Effector memory CD8-positive, alpha-beta T cell (primary cell): Measurements from ENCODE around the gene TRPV6.

Source experiments
- ATAC-seq: fragments of 150-1000 bp; cut with Tn5 transposase; replicated peaks from 2 replicates; pipeline ENCODE4 v1.10.0; 2021; ENCODE audit warnings: mild to moderate bottlenecking, moderate library complexity
- DNase-seq, 3 experiments: peaks; one replicate each; pipeline ENCODE4 v3.0.0; 2021
- H3K27ac Mint-ChIP-seq, 2 donors: one replicate each; pipeline ENCODE4 v1.8.0; 2022; ENCODE audit warnings: mild to moderate bottlenecking in 2 of 2, mixed read lengths in 2 of 2, moderate library complexity in 2 of 2
- H3K27me3 Mint-ChIP-seq, 2 donors: one replicate each; pipeline ENCODE4 v1.8.0; 2022; ENCODE audit warnings: mixed read lengths in 2 of 2
- H3K36me3 Mint-ChIP-seq: one replicate; pipeline ENCODE4 v1.8.0; 2022; ENCODE audit warnings: mild to moderate bottlenecking, moderate library complexity, mixed read lengths; ENCODE audit not compliant: insufficient read depth
- H3K4me1 Mint-ChIP-seq, 2 donors: one replicate each; pipeline ENCODE4 v1.8.0; 2022; ENCODE audit warnings: low read depth in 2 of 2, mixed read lengths in 2 of 2
- H3K4me3 Mint-ChIP-seq, 2 donors: one replicate each; pipeline ENCODE4 v1.8.0; 2022; ENCODE audit warnings: mild to moderate bottlenecking in 2 of 2, mixed read lengths in 2 of 2, moderate library complexity in 2 of 2
- H3K9me3 Mint-ChIP-seq, 2 donors: one replicate each; pipeline ENCODE4 v1.8.0; 2022; ENCODE audit warnings: mixed read lengths in 2 of 2
- total RNA-seq, 9 experiments: gene quantifications; one replicate each; lab custom pipeline; 2026; lab: John Stamatoyannopoulos, UW

TRPV6 gene
- total RNA-seq, result 0 to 0.24 (median 0) reads per million in 9 experiments

GRCh38 chr7:142885311-142886230, at the start of gene TRPV6:
TSS of gene TRPV6 (minus strand) at chr7:142885745.
- H3K4me1 Mint-ChIP-seq, result peaks cover 0 to 3% of the 10 kb centered on the region in 2 donors
- DNase-seq, result no peak
- H3K36me3 Mint-ChIP-seq, result no peaks in the 10 kb centered on the region
- peaks cover 39 to 40% of the 10 kb centered on the region in 2 donors for H3K27me3 Mint-ChIP-seq
- no peak within 1 kb of the TSS for H3K27ac Mint-ChIP-seq
- no peak within 1 kb of the TSS for H3K4me3 Mint-ChIP-seq
- H3K9me3 Mint-ChIP-seq, result no peaks in the 10 kb centered on the region
- ATAC-seq, result no peak

- Mint-ChIP-seq H3K36me3 (no peaks in the 10 kb centered on the region), H3K4me3 (no peak overlapping the region), H3K27me3 (peaks cover 29 to 40% of the 10 kb centered on the region in 2 donors), H3K27ac (no peak overlapping the region), H3K9me3 (no peaks in the 10 kb centered on the region), H3K4me1 (peaks cover 0 to 3% of the 10 kb centered on the region in 2 donors)
- ATAC-seq (no peak), DNase-seq (no peak)
Observed at GRCh38 chr7:142934056-142934455, 48.5 kb upstream of the TRPV6 start.

GRCh38 chr7:142933624-142934023, 48.1 kb upstream of the TRPV6 start, which contains the start of gene TRPV5:
TSS of gene TRPV5 (minus strand) at chr7:142933746. CDS start at chr7:142933459, 287 bp downstream.
- H3K4me3 Mint-ChIP-seq, result no peak within 1 kb of the TSS
- DNase-seq (no peak), ATAC-seq (no peak)
- H3K36me3 Mint-ChIP-seq, result no peaks in the 10 kb centered on the region
- H3K27me3 Mint-ChIP-seq, result peaks cover 29 to 41% of the 10 kb centered on the region in 2 donors
- peaks cover 0 to 3% of the 10 kb centered on the region in 2 donors for H3K4me1 Mint-ChIP-seq
- no peak within 1 kb of the TSS for H3K27ac Mint-ChIP-seq
- no peaks in the 10 kb centered on the region for H3K9me3 Mint-ChIP-seq

- Mint-ChIP-seq H3K27ac (no peak overlapping the region), H3K27me3 (peaks cover 29 to 47% of the 10 kb centered on the region in 2 donors), H3K9me3 (no peaks in the 10 kb centered on the region), H3K4me3 (no peak overlapping the region), H3K4me1 (peaks cover 0 to 3% of the 10 kb centered on the region in 2 donors), H3K36me3 (no peaks in the 10 kb centered on the region)
- no peak for DNase-seq
- no peak for ATAC-seq
Observed at GRCh38 chr7:142933092-142933475, 47.5 kb upstream of the TRPV6 start.

GRCh38 chr7:142932386-142933091, 47.0 kb upstream of the TRPV6 start:
- no peak for ATAC-seq
- no peak for DNase-seq
- Mint-ChIP-seq H3K27ac (no peak overlapping the region), H3K4me3 (no peak overlapping the region), H3K27me3 (peaks cover 29 to 52% of the 10 kb centered on the region in 2 donors), H3K4me1 (peaks cover 0 to 3% of the 10 kb centered on the region in 2 donors), H3K36me3 (no peaks in the 10 kb centered on the region), H3K9me3 (no peaks in the 10 kb centered on the region)

- Mint-ChIP-seq H3K27ac (no peak overlapping the region), H3K4me1 (peaks cover 0 to 5% of the 10 kb centered on the region in 2 donors), H3K4me3 (no peak overlapping the region), H3K9me3 (no peaks in the 10 kb centered on the region), H3K36me3 (no peaks in the 10 kb centered on the region), H3K27me3 (peaks cover 18 to 46% of the 10 kb centered on the region in 2 donors)
- DNase-seq, result no peak
- ATAC-seq, result no peak
Observed at GRCh38 chr7:142930126-142930730, 44.7 kb upstream of the TRPV6 start.

- ATAC-seq, result no peak
- H3K27ac Mint-ChIP-seq, result no peak overlapping the region
Observed at GRCh38 chr7:142927949-142928348, 42.4 kb upstream of the TRPV6 start.

GRCh38 chr7:142927085-142927745, 41.7 kb upstream of the TRPV6 start:
- DNase-seq (no peak), ATAC-seq (no peak)
- H3K4me1 Mint-ChIP-seq, result peaks cover 0 to 2% of the 10 kb centered on the region in 2 donors
- no peak overlapping the region for H3K4me3 Mint-ChIP-seq
- H3K27me3 Mint-ChIP-seq, result peaks cover 5 to 30% of the 10 kb centered on the region in 2 donors
- no peaks in the 10 kb centered on the region for H3K36me3 Mint-ChIP-seq
- no peaks in the 10 kb centered on the region for H3K9me3 Mint-ChIP-seq
- H3K27ac Mint-ChIP-seq, result no peak overlapping the region

More at GRCh38 chr7:142927949-142928348, 42.4 kb upstream of the TRPV6 start:
- peaks cover 9 to 34% of the 10 kb centered on the region in 2 donors for H3K27me3 Mint-ChIP-seq
- H3K9me3 Mint-ChIP-seq, result no peaks in the 10 kb centered on the region
- no peak overlapping the region for H3K4me3 Mint-ChIP-seq
- no peaks in the 10 kb centered on the region for H3K36me3 Mint-ChIP-seq
- H3K4me1 Mint-ChIP-seq, result peaks cover 0 to 2% of the 10 kb centered on the region in 2 donors
- no peak for DNase-seq

- Mint-ChIP-seq H3K27ac (no peak overlapping the region), H3K36me3 (no peaks in the 10 kb centered on the region), H3K9me3 (no peaks in the 10 kb centered on the region), H3K4me3 (no peak overlapping the region), H3K27me3 (peaks cover 3 to 29% of the 10 kb centered on the region in 2 donors), H3K4me1 (peaks cover 0 to 2% of the 10 kb centered on the region in 2 donors)
- DNase-seq (no peak), ATAC-seq (no peak)
Observed at GRCh38 chr7:142925413-142925812, 39.9 kb upstream of the TRPV6 start.

- Mint-ChIP-seq H3K4me1 (peaks cover 0 to 2% of the 10 kb centered on the region in 2 donors), H3K36me3 (no peaks in the 10 kb centered on the region), H3K4me3 (no peak overlapping the region), H3K27ac (no peak overlapping the region), H3K27me3 (peaks cover 0 to 35% of the 10 kb centered on the region in 2 donors), H3K9me3 (no peaks in the 10 kb centered on the region)
- ATAC-seq (no peak), DNase-seq (no peak)
Observed at GRCh38 chr7:142923391-142923790, 37.8 kb upstream of the TRPV6 start.

- Mint-ChIP-seq H3K4me1 (no peaks in the 10 kb centered on the region), H3K4me3 (no peak overlapping the region), H3K9me3 (no peaks in the 10 kb centered on the region), H3K36me3 (no peaks in the 10 kb centered on the region), H3K27me3 (peaks cover 6 to 45% of the 10 kb centered on the region in 2 donors), H3K27ac (no peak overlapping the region)
- no peak for DNase-seq
- no peak for ATAC-seq
Observed at GRCh38 chr7:142919656-142920055, 34.1 kb upstream of the TRPV6 start.

- H3K4me3 Mint-ChIP-seq, result no peak overlapping the region
- no peaks in the 10 kb centered on the region for H3K4me1 Mint-ChIP-seq
- ATAC-seq (no peak), DNase-seq (no peak)
- no peaks in the 10 kb centered on the region for H3K9me3 Mint-ChIP-seq
- no peaks in the 10 kb centered on the region for H3K36me3 Mint-ChIP-seq
- peaks cover 14 to 52% of the 10 kb centered on the region in 2 donors for H3K27me3 Mint-ChIP-seq
- no peak overlapping the region for H3K27ac Mint-ChIP-seq
Observed at GRCh38 chr7:142918901-142919300, 33.4 kb upstream of the TRPV6 start.

GRCh38 chr7:142917447-142917846, 31.9 kb upstream of the TRPV6 start:
- no peaks in the 10 kb centered on the region for H3K4me1 Mint-ChIP-seq
- no peak overlapping the region for H3K27ac Mint-ChIP-seq
- H3K27me3 Mint-ChIP-seq, result peaks cover 24 to 65% of the 10 kb centered on the region in 2 donors
- ATAC-seq, result no peak
- no peak for DNase-seq
- H3K4me3 Mint-ChIP-seq, result no peak overlapping the region
- H3K9me3 Mint-ChIP-seq, result no peaks in the 10 kb centered on the region
- no peaks in the 10 kb centered on the region for H3K36me3 Mint-ChIP-seq
